Heart left ventricle (tissue), 16 donors: ENCODE measurements around the gene MAGI2. TPM values are rescaled to one million over a fixed set of nuclear protein-coding genes. Genes with fewer than 3 reads are reported as not detected.
A peak's percentile ranks its signal among the peaks of the same experiment; 100 is the strongest.

Experiments
- ATAC-seq, 4 donors: fragments of 200-7000 bp; cut with Tn5 transposase; one replicate each; pipeline ENCODE4 v1.9.1; 2020 to 2022; ENCODE audit warnings: moderate library complexity in 4 of 4, mild to moderate bottlenecking in 3 of 4, moderate number of reproducible peaks in 1 of 4
- DNase-seq, 5 donors: peaks; one replicate each; pipeline ENCODE4 v3.0.0-alpha.2; 2020
- H3K27ac ChIP-seq, 12 donors: fragments of 200-600 bp; sonication (generic) in 4 of 12; one replicate each; pipeline versions ENCODE4 v1.5.0 to v1.8.0; 2016 to 2022; ENCODE audit warnings: mild to moderate bottlenecking in 2 of 12
- H3K27me3 ChIP-seq, 9 donors: fragments of 200-600 bp; sonication (generic) in 2 of 9; one replicate each; pipeline versions ENCODE4 v1.5.1 to v1.8.0; 2016 to 2022; ENCODE audit warnings: mild to moderate bottlenecking in 3 of 9
- H3K36me3 ChIP-seq, 9 donors: fragments of 200-600 bp; sonication (generic) in 2 of 9; one replicate each; pipeline versions ENCODE4 v1.5.0 to v1.8.0; 2018 to 2022; ENCODE audit warnings: mild to moderate bottlenecking in 2 of 9
- H3K4me1 ChIP-seq, 12 donors: fragments of 200-600 bp; sonication (generic) in 4 of 12; one replicate each; pipeline versions ENCODE4 v1.5.0 to v1.8.0; 2016 to 2022; ENCODE audit warnings: mild to moderate bottlenecking in 3 of 12
- H3K4me3 ChIP-seq, 12 donors: fragments of 200-600 bp; sonication (generic) in 4 of 12; one replicate each; pipeline versions ENCODE4 v1.5.0 to v1.8.0; 2017 to 2022; ENCODE audit warnings: mild to moderate bottlenecking in 9 of 12, moderate library complexity in 4 of 12
- H3K9me3 ChIP-seq, 12 donors: fragments of 200-600 bp; sonication (generic) in 4 of 12; one replicate each; pipeline versions ENCODE4 v1.5.0 to v1.8.0; 2016 to 2022; ENCODE audit warnings: mild to moderate bottlenecking in 1 of 12
- POLR2A ChIP-seq, 2 donors: fragments of 450-650 bp; IDR thresholded peaks; one replicate each; pipeline ENCODE4 v1.6.1; 2017; ENCODE audit warnings: antibody characterized with exemption in 2 of 2, mild to moderate bottlenecking in 2 of 2, moderate library complexity in 2 of 2
- WGBS, 4 donors: extraction: QIAGEN DNeasy Blood & Tissue Kit in 2 of 4; methylation state at CpG; one replicate each; pipeline versions ENCODE4 v1.1.5 to v1.1.7; 2013 to 2018; 5-methylcytosine and 5-hydroxymethylcytosine counted together
- intact Hi-C, 10 donors: fragments of 100-400 bp; cut with DNase I; formaldehyde crosslinking; loops; one replicate each; pipeline versions ENCODE4 v1.11.1 to v1.14.2; 2022
- polyA plus RNA-seq, 2 donors: library from polyadenylated mRNA; stranded (reverse); fragments of 200-250 nt; gene quantifications; one replicate each; pipeline ENCODE4 v1.2.3, GENCODE V29; 2013
- total RNA-seq, 9 donors: library from RNA; depleted of rRNA in 2 of 9; stranded (reverse); fragments of >200 nt in 2 of 9; fragmentation: NEBNext Ultra II Directional in 3 of 9; extraction: Animal tissue kit (Norgen Biotek cat#: 25700) in 3 of 9; gene quantifications; one replicate each; pipeline versions ENCODE4 v1.1.0 to v1.2.4, GENCODE V29; 2016 to 2023
- TF ChIP-seq, protein P1 (sequence below), 12 donors: fragments of 200-600 bp; sonication (generic) in 4 of 12; IDR thresholded peaks; one replicate each; pipeline versions ENCODE4 v1.5.0 to v1.8.0; 2018 to 2022; ENCODE audit warnings: antibody characterized with exemption in 12 of 12, mild to moderate bottlenecking in 5 of 12
- donor health status: ischemic (EF 13 %, LVEDD 7.1; RV severe dilation, severe dysfunction).
- donor health status: healthy with polysubstance abuse.
- donor health status: DM: no; HTN: yes; CAD: no.
- donor health status: DM: no; HTN: no; CAD: no.
- donor health status: ischemic (EF 25% LVEDD 6.9; RV normal size, moderate dysfunction).
- donor health status: ischemic (EF 25% LVEDD 5.7; RV mildly dilated, moderate dysfunction).
- donor health status: healthy.
- donor health status: DM: yes; HTN: yes; CAD: no.
- donor health status: ischemic (EF 35%, LVEDD 5.7; RV mildly dilated, moderate dysfunction).
- donor health status: nonischemic (EF 11% LVEDD 7.7; RV severe dilation, severe dysfunction).
- donor health status: DM: yes; HTN: yes; CAD: no.
- donor health status: PGD.
- donor health status: ischemic (EF 29% LVEDD 5.4; RV normal size, mild dysfunction).
- donor health status: nonischemic (EF 23%, LVEDD 6.1; RV moderate dilation, normal function).

The MAGI2 gene
- total and polyA plus RNA-seq, 11 donors, result 1.1 to 6.8 (median 3.8) TPM

DNA sequence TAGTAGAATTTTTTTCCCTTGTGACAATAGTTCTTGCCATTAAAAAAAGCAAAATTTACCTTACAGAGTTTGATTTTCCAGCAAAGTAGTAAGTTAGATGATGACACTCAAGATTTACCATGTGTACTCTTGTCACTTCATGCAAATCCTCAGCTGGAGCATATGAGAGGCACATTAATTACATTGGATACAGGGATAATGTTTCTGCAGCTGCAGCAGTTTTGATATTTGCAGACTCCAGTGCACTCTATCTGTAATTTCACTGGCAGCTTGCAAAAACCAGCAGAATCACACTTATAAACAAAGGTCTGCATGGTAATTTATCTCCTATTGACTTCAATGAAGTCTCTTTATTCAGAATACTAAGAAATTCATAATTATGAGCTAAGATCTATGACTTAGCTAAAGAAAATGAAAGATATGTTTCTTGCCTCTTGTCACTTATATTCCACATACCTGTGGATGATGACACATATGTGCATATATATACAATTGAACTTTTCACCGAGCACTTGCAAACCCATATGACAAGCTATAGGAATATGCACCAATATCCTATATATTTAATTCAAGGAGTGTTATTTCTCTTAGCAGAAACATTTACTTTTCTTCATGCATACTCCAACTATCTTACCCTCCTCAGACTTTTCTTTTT, 1124.3 kb downstream of the MAGI2 start:
- DNase-seq (no peak), ATAC-seq (no peak)
- intact Hi-C loops, result no loop called here
- Histone ChIP-seq H3K27me3 (no peaks in the 10 kb centered on the region), H3K4me1 (peaks cover 0 to 9% (median 0%) of the 10 kb centered on the region in 12 donors), H3K27ac (no peak overlapping the region), H3K36me3 (no peaks in the 10 kb centered on the region), H3K9me3 (no peaks in the 10 kb centered on the region), H3K4me3 (no peak overlapping the region)
- WGBS, 4 donors, result 44 to 54% (median 48%) methylated on average over 1 of the region's 1 CpG
- no peak for TF ChIP-seq POLR2A (IDR thresholded peaks at IDR 0.05)
- TF ChIP-seq, protein P1, sequence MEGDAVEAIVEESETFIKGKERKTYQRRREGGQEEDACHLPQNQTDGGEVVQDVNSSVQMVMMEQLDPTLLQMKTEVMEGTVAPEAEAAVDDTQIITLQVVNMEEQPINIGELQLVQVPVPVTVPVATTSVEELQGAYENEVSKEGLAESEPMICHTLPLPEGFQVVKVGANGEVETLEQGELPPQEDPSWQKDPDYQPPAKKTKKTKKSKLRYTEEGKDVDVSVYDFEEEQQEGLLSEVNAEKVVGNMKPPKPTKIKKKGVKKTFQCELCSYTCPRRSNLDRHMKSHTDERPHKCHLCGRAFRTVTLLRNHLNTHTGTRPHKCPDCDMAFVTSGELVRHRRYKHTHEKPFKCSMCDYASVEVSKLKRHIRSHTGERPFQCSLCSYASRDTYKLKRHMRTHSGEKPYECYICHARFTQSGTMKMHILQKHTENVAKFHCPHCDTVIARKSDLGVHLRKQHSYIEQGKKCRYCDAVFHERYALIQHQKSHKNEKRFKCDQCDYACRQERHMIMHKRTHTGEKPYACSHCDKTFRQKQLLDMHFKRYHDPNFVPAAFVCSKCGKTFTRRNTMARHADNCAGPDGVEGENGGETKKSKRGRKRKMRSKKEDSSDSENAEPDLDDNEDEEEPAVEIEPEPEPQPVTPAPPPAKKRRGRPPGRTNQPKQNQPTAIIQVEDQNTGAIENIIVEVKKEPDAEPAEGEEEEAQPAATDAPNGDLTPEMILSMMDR (IDR thresholded peaks at IDR 0.05), result no peak

DNA sequence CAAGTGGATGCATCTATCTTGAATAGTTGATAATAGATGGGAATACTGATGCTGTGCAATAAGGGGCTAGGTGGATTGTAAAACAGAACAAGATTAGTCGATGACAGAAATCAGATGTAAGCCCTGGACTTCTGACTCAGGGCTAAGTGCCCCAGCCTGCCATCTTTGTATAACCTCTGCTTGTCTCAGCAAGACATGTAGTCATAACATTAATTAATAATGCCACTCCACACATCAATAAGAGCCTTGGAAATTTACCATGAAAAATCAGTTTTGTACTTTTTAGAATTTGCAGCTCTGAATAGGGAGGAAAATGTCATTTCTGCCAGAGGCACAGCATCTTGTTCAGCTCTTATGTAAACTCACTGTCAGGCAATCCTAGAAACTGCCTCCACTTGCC, 1125.7 kb downstream of the MAGI2 start:
- no peaks in the 10 kb centered on the region for H3K27me3 ChIP-seq
- no peak overlapping the region for H3K27ac ChIP-seq
- ATAC-seq (no peak), DNase-seq (no peak)
- intact Hi-C loops, result no loop called here
- H3K4me3 ChIP-seq, result no peak overlapping the region
- WGBS, 4 donors, result 90 to 94% (median 92%) methylated on average over 1 of the region's 1 CpG
- H3K36me3 ChIP-seq, result no peaks in the 10 kb centered on the region
- H3K4me1 ChIP-seq, result peaks cover 0 to 9% (median 0%) of the 10 kb centered on the region in 12 donors
- no peaks in the 10 kb centered on the region for H3K9me3 ChIP-seq
- TF ChIP-seq POLR2A (IDR thresholded peaks at IDR 0.05), result no peak
- TF ChIP-seq, protein P1 (IDR thresholded peaks at IDR 0.05), result no peak

DNA sequence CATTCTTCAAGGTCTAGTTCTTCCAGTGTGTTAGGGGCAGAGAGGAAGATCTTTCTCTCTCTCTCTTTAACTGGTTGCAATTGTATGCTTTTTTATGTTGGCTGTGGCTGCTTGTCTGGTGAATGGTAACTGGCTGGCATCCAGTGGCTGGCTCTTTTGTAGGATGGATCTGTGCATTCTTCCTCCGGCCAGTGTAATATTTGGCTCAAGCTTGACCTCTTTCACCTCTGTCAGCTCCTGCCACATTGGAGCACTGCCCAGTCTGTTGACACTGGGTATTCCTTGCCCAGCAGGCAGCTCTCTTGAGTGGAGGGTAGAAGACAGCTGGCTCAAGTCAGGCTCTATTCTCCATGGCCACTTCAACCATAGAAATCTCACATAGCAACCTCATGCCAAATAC, 1126.6 kb downstream of the MAGI2 start:
- 37 to 53% (median 41%) methylated on average over 1 of the region's 1 CpG for WGBS, 4 donors
- Histone ChIP-seq H3K27ac (no peak overlapping the region), H3K4me1 (peaks cover 0 to 9% (median 0%) of the 10 kb centered on the region in 12 donors), H3K36me3 (no peaks in the 10 kb centered on the region), H3K4me3 (no peak overlapping the region), H3K9me3 (peaks cover 0 to 5% (median 0%) of the 10 kb centered on the region in 12 donors), H3K27me3 (no peaks in the 10 kb centered on the region)
- no peak for TF ChIP-seq POLR2A (IDR thresholded peaks at IDR 0.05)
- TF ChIP-seq, protein P1 (IDR thresholded peaks at IDR 0.05), result no peak
- intact Hi-C loops, result no loop called here
- DNase-seq, result peak; percentile 12 to 66 (median 40)
- peak; percentile 37 to 81 (median 64) for ATAC-seq

DNA sequence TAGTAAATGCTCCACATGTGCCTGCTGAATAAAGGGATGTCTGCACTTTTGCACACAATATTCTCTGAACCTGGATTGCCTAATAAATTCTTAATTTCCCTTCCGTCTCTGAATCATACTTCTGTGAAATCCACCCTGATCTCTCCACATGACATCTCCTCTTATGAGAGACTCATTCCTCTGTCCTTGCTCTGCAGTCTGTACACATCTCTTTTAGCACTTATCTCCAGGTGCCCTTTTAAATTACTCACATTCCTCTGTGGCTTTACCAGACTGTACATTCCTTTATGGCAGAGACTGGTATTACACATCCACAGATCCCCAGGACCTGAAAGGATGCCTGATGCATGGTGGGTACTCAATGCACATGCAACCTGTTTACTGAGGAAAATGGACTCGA, 1127.3 kb downstream of the MAGI2 start:
- H3K36me3 ChIP-seq, result no peaks in the 10 kb centered on the region

More for the DNA sequence above, 1127.3 kb downstream of the MAGI2 start:
- Histone ChIP-seq H3K27me3 (no peaks in the 10 kb centered on the region), H3K9me3 (peaks cover 0 to 7% (median 0%) of the 10 kb centered on the region in 12 donors), H3K27ac (no peak overlapping the region), H3K4me3 (no peak overlapping the region), H3K4me1 (peaks cover 0 to 9% (median 0%) of the 10 kb centered on the region in 12 donors)
- WGBS, 4 donors, result 77 to 87% (median 81%) methylated on average over 2 of the region's 2 CpGs
- intact Hi-C loops, result no loop called here
- TF ChIP-seq, protein P1 (IDR thresholded peaks at IDR 0.05), result no peak
- TF ChIP-seq POLR2A (IDR thresholded peaks at IDR 0.05), result no peak
- no peak for DNase-seq
- ATAC-seq, result no peak
